ENCODE data around the gene GADD45B.
"Not testable (repeated sequence)": the region's sequence is repeated elsewhere in the genome, so short reads cannot be mapped to it uniquely, and the experiment has no call there.

GADD45B gene

GRCh38 chr19:2488405-2488941 lies 12.5 kb downstream of the GADD45B start:
- no peak for DNase-seq (ENCODE audit: low read depth)

DNA sequence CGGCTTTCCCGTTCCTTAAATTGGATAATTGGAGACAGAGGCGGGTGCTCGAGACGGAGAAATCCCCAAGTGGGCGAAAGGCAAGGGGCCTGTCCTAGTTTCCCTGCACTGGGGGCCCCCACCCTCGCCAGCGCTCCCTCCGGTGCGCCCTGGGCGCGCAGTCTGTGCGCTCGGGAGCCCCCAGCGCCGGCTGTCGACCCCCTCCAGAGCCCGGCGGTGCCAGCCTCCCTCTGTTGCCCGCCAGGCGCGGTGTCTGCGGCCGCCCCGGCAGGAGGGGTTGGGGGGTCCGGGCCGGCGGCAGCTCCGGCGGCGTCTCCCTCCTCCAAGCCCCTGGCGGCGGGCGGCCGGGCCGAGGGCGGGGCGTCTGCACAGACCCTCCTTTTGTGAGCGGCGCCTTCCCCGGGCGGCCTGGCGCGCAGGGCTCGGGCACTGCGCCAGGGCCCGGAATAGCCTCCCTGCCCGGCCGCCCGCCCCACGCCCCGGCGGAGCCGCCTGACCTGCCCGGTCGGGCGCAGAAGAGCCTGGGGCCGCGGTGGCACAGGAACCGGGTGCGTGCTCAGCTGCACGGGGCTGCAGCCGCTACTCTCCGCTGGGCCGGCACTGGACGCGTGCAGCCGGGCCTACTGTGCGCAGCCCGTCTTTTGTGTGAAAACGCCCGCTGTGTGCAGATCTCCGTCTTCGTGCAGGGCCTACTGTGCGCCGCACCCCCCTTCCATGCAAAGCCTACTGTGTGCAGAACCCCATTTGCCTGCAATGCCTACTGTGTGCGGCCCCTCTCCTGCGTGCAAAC lies 13.2 kb downstream of the GADD45B start:
- no peak for DNase-seq (ENCODE audit: low read depth)

- no peak for DNase-seq (ENCODE audit: low read depth)
These were observed 14.7 kb downstream of the GADD45B start for GRCh38 chr19:2490659-2491058.

GRCh38 chr19:2491130-2491801 lies 15.3 kb downstream of the GADD45B start:
- DNase-seq (ENCODE audit: low read depth), result no peak

DNA sequence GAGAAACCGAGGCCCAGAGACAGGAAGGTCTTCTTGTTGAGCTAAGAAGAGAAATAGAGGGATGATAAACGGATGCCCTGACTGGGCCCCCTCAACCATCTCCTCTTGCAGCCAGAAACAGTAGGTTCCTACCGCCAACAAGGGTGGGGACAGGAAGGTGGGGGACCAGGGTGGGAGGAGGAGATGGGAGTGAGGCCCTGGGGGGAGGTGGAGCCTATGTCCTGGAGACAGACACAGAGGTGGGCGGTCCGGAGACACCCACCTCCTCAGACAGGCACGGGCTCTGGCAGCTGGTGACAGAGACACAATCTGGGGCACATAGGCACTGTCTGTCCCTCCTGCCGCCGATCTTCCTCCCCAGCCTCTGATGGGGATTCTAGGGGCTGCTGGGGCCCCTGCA lies 16.9 kb downstream of the GADD45B start:
- DNase-seq (ENCODE audit: low read depth), result no peak

DNA sequence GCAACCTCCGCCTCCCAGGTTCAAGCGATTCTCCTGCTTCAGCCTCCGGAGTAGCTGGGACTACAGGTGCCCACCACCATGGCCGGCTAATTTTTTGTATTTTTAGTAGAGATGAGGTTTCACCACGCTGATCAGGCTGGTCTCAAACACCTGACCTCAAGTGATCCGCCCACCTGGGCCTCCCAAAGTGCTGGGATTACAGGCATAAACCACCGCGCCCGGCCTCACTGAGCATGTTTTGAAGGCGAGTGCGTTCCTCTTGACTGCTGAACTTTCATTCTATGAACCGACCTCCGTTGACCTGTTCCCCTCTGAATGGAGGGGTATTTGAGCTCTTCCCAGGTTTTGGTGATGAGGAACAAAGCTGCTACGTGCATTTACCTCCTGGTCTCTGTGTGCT lies 17.5 kb downstream of the GADD45B start:
- DNase-seq (ENCODE audit: low read depth), result not testable (repeated sequence)

GRCh38 chr19:2494084-2494446 lies 18.1 kb downstream of the GADD45B start:
- DNase-seq (ENCODE audit: low read depth), result no peak

DNA sequence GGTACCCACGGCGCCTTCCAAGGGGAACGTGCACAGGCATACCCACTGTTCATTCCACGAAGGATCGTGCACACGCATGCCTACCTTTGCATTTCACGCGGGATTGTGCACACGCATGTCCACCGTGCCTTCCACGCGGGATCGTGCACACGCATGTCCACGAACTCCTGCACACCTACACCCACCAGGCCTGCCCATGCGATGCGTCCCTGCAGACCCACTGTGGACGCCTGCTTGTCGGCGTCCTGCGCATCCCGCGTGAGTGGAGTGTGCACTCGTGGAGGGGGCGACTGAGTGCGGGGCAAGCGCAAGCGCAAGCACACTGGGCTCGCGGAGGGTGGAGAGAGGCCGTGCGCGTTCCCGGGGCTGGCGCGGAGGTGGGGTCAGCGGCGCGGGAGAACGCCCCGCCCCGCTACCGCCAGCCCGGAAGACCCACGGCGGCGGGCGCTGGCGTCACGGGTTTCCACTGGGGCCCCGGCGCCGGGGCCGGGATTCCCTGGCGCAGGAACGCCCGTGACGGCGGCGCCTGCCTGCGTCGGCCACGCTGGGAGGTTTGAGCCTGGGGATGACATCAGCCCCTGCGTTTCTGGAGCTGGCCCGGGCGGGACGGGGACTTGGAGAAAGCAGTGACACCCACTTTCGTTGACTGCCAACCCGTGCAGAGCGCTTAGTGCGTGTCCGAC lies 18.7 kb downstream of the GADD45B start:
- DNase-seq (ENCODE audit: low read depth), result no peak

- DNase-seq (ENCODE audit: low read depth), result no peak
These were observed 19.3 kb downstream of the GADD45B start for GRCh38 chr19:2495130-2495641.

GRCh38 chr19:2495651-2496316 lies 19.9 kb downstream of the GADD45B start:
- DNase-seq (ENCODE audit: low read depth), result no peak

DNA sequence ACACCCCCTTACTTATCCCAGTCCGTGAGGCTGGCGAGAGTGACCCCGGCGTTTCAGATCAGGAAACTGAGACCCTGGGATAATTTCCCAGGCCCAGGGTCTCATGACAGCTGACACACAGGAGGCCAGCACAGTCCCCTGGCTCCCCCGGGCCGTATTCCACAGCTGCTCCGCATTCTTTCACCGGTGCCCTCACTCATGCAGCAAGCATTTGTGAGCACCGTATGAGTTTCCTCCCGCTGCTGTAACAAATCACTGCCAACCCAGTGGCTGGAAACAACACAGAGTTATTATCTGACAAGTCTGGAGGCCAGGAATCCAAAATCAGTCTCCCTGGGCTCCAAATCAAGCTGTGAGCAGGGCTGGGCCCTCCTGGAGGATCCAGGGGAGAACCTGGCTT lies 21.3 kb downstream of the GADD45B start:
- no peak for DNase-seq (ENCODE audit: low read depth)

GRCh38 chr19:2500156-2500555 lies 24.2 kb downstream of the GADD45B start:
- no peak for DNase-seq (ENCODE audit: low read depth)

DNA sequence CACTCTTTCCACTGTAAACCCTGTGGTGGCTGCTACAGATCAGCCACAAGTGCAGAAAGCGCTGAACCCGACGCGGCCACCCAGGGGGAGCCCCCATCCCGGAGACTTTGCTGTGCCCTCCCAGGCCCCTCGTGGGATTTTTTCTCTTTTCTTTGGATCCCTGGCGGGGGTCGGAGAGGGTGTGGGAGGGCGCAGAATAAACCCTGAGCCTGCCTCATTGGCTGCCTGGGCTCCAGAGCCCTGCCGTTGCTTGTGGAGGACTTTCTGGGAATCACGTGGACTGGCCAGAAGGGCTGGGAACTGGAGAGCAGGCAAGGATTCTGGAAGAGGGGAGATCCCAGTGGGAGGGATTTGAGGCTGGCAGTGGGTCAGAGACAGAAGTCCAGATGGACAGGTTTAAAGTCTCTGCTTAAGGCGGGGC lies 24.9 kb downstream of the GADD45B start:
- no peak for DNase-seq (ENCODE audit: low read depth)

DNA sequence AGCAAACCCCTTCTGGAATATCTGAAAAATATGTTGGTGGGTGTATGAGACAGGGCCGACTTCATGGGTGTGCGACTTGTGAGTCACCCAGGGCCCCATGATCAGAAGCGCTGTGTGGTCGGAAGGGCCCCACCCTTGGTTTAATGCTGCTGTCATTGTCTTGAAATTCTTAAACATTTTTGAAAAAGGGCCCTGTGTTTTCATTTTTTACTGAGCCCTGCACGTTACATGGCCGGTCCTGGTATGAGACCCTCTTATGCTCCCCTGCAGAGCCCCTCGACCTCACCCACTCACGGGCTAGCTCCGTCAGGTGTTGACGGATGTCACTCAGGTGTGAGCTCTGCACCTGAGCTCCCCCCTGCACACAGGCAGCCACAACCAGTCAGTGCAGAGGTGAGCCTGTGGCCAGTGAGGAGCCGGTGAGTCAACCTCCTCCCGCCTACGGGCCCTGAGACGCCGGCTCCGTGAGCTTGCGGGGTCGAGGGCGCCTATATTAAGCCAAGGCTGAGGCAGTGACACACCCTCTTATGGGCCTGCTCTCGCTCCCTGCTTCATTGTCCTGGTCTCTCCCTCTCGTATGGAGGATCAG lies 27.7 kb downstream of the GADD45B start:
- DNase-seq (ENCODE audit: low read depth), result peak; percentile 51

DNA sequence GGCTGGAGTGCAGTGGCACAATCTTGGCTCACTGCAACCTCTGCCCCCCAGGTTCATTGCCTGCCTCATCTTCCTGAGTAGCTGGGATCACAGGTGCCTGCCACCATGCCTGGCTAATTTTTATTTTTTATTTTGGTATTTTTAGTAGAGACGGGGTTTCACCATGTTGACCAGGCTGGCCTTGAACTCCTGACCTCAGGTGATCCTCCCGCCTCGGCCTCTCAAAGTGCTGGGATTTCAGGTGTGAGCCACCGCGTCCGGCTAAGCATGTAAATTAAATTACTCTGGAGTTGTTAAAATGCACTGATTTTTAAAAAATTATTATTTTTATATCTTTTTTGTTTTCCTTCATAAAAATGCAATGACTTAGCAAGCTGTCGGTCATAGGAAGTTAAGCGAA lies 30.7 kb downstream of the GADD45B start:
- DNase-seq (ENCODE audit: low read depth), result not testable (repeated sequence)

- DNase-seq (ENCODE audit: low read depth), result no peak
These were observed 31.2 kb downstream of the GADD45B start for GRCh38 chr19:2507109-2507508.

GRCh38 chr19:2509096-2509495 lies 33.2 kb downstream of the GADD45B start:
- no peak for DNase-seq (ENCODE audit: low read depth)

- DNase-seq (ENCODE audit: low read depth), result no peak
These were observed 35.6 kb downstream of the GADD45B start for GRCh38 chr19:2511570-2511969.

GRCh38 chr19:2511991-2512390 lies 36.1 kb downstream of the GADD45B start:
- no peak for DNase-seq (ENCODE audit: low read depth)

GRCh38 chr19:2512523-2513431 lies 36.9 kb downstream of the GADD45B start:
- no peak for DNase-seq (ENCODE audit: low read depth)
